ENCODE data around the gene LRRC43.

- TF ChIP-seq CTCF (IDR thresholded peaks at IDR 0.05; ENCODE audit: poor library complexity, severe bottlenecking) (no peak), POLR2AphosphoS5 (IDR thresholded peaks at IDR 0.05) (no peak), MXI1 (conservative IDR thresholded peaks at IDR 0.05; ENCODE audit: poor library complexity, severe bottlenecking) (no peak), RAD21 (conservative IDR thresholded peaks at IDR 0.05) (no peak), TAF1 (IDR thresholded peaks at IDR 0.05; ENCODE audit: low read depth) (no peak)
Observed at GRCh38 chr12:122135437-122136031, 47.4 kb upstream of the LRRC43 start.

Data from neural cell (in vitro differentiated cells).